Esophagus muscularis mucosa (tissue), 4 donors: Measurements from ENCODE around the gene LENG1. TPM values are rescaled to one million over a fixed set of nuclear protein-coding genes. Genes with fewer than 3 reads are reported as not detected.
A peak's percentile ranks its signal among the peaks of the same experiment; 100 is the strongest.

Experiments
- DNase-seq: peaks from one replicate; pipeline ENCODE4 v3.0.0-alpha.2; 2017; ENCODE audit errors: extremely low spot score
- H3K27ac ChIP-seq, 4 donors: fragments of 200-600 bp; sonication (generic); replicated peaks in 1 of 4; 1 replicate in 3 of 4; 2 replicates in 1 of 4; pipeline ENCODE4 v1.5.1; 2016 to 2019; ENCODE audit warnings: mild to moderate bottlenecking in 1 of 4
- H3K27me3 ChIP-seq, 4 donors: fragments of 200-600 bp; sonication (generic); one replicate each; pipeline versions ENCODE4 v1.5.1 to v1.6.0; 2016 to 2019
- H3K36me3 ChIP-seq, 4 donors: fragments of 200-600 bp; sonication (generic); one replicate each; pipeline ENCODE4 v1.5.1; 2016 to 2019
- H3K4me1 ChIP-seq, 4 donors: fragments of 200-600 bp; sonication (generic); one replicate each; pipeline ENCODE4 v1.5.1; 2016 to 2019
- H3K4me3 ChIP-seq, 4 donors: fragments of 200-600 bp; sonication (generic); 1 replicate in 2 of 4; 2 replicates in 2 of 4; pipeline ENCODE4 v1.5.1; 2016 to 2019; ENCODE audit warnings: mild to moderate bottlenecking in 4 of 4, moderate library complexity in 1 of 4
- H3K9me3 ChIP-seq, 4 donors: fragments of 200-600 bp; sonication (generic); 1 replicate in 3 of 4; 2 replicates in 1 of 4; pipeline ENCODE4 v1.5.1; 2016 to 2019
- EP300 ChIP-seq: sonication (generic); formaldehyde crosslinking; IDR thresholded peaks from one replicate; pipeline ENCODE4 v1.6.1; 2017; ENCODE audit warnings: antibody characterized with exemption
- POLR2A ChIP-seq: fragments of 450-650 bp; IDR thresholded peaks from one replicate; pipeline ENCODE4 v1.6.1; 2017; ENCODE audit warnings: antibody characterized with exemption, moderate library complexity, mild to moderate bottlenecking, low read depth
- POLR2AphosphoS5 ChIP-seq, 2 donors: sonication (generic); formaldehyde crosslinking; IDR thresholded peaks; one replicate each; pipeline ENCODE4 v1.6.1; 2017; ENCODE audit warnings: antibody characterized with exemption in 2 of 2
- WGBS: methylation state at CpG from one replicate; pipeline ENCODE4 v1.1.5; 2018; 5-methylcytosine and 5-hydroxymethylcytosine counted together
- intact Hi-C: fragments of 100-400 bp; cut with DNase I; formaldehyde crosslinking; loops from one replicate; pipeline ENCODE4 v1.15.1; 2023
- total RNA-seq, 4 donors: library from RNA; depleted of rRNA; stranded (reverse); fragments of >200 nt; gene quantifications; one replicate each; pipeline versions ENCODE4 v1.1.0 to v1.2.1, GENCODE V29; 2016
- TF ChIP-seq, protein P1 (sequence below), 3 experiments: fragments of 200-600 bp in 2 of 3; fragments of 450-650 bp in 1 of 3; sonication (generic) in 2 of 3; IDR thresholded peaks; one replicate each; pipeline ENCODE4 v1.5.1; 2017 to 2019; ENCODE audit warnings: antibody characterized with exemption in 3 of 3, mild to moderate bottlenecking in 2 of 3, moderate library complexity in 1 of 3

Gene LENG1
- total RNA-seq, 4 donors from 2014 or later: 10.0 to 12.7 (median 11.5) TPM

- no peaks in the 10 kb centered on the region for H3K27me3 ChIP-seq
- peaks cover 86 to 96% (median 94%) of the 10 kb centered on the region in 4 donors for H3K36me3 ChIP-seq
- intact Hi-C loops: no loop called here
- peaks cover 9 to 27% (median 23%) of the 10 kb centered on the region in 4 donors for H3K4me1 ChIP-seq
- H3K9me3 ChIP-seq: no peaks in the 10 kb centered on the region
- no peak overlapping the region for H3K4me3 ChIP-seq
- peak overlapping the region in 3 of 4 donors; percentile 15 to 45 (median 25) for H3K27ac ChIP-seq
- no peak for DNase-seq
- WGBS: 70% methylated on average over 8 of the region's 10 CpGs
- TF ChIP-seq, protein P1, sequence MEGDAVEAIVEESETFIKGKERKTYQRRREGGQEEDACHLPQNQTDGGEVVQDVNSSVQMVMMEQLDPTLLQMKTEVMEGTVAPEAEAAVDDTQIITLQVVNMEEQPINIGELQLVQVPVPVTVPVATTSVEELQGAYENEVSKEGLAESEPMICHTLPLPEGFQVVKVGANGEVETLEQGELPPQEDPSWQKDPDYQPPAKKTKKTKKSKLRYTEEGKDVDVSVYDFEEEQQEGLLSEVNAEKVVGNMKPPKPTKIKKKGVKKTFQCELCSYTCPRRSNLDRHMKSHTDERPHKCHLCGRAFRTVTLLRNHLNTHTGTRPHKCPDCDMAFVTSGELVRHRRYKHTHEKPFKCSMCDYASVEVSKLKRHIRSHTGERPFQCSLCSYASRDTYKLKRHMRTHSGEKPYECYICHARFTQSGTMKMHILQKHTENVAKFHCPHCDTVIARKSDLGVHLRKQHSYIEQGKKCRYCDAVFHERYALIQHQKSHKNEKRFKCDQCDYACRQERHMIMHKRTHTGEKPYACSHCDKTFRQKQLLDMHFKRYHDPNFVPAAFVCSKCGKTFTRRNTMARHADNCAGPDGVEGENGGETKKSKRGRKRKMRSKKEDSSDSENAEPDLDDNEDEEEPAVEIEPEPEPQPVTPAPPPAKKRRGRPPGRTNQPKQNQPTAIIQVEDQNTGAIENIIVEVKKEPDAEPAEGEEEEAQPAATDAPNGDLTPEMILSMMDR (IDR thresholded peaks at IDR 0.05): no peak
- TF ChIP-seq POLR2AphosphoS5 (IDR thresholded peaks at IDR 0.05) (no peak), POLR2A (no peak)
Observed at GRCh38 chr19:54153731-54154326, 5.7 kb downstream of the LENG1 start.

DNA sequence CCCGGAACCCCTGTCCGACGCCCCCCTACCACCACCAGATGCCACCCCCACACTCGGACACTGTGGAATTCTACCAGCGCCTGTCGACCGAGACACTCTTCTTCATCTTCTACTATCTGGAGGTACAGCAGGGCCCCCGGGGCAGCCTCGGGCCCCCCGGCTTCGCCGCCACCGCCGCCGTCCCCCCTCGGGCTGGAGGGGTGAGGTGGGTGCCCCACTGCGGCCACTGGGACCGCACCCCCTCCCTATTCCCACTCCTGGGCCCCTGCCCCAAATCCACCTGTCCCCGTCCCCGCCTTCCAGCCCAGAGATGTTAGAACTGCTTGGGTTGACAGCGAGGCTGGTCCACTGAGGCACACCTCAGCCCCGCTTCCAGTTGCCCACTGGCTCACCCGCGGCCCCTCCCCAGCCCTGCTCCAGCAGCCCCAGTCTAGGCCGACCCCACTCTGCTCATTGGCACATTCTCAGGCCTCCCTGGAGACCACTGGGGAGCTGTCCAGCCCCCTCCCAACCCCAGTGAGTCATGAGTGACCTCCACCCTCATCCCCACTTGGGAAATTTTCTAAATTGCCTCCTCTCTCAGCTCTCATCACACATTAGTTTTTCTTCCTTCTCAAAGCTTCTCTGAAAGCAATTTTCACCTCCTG, 6.5 kb downstream of the LENG1 start:
- H3K4me1 ChIP-seq: peaks cover 5 to 26% (median 20%) of the 10 kb centered on the region in 4 donors
- no peaks in the 10 kb centered on the region for H3K9me3 ChIP-seq
- H3K27ac ChIP-seq: peak overlapping the region; percentile 25 to 52 (median 44)
- 83% methylated on average over 25 of the region's 25 CpGs for WGBS
- intact Hi-C loops: no loop called here
- peaks cover 91 to 100% (median 100%) of the 10 kb centered on the region in 4 donors for H3K36me3 ChIP-seq
- no peak for DNase-seq
- no peak overlapping the region for H3K4me3 ChIP-seq
- TF ChIP-seq POLR2A (no peak), POLR2AphosphoS5 (IDR thresholded peaks at IDR 0.05) (no peak), EP300 (no peak)
- TF ChIP-seq, protein P1 (IDR thresholded peaks at IDR 0.05): no peak
- no peaks in the 10 kb centered on the region for H3K27me3 ChIP-seq

DNA sequence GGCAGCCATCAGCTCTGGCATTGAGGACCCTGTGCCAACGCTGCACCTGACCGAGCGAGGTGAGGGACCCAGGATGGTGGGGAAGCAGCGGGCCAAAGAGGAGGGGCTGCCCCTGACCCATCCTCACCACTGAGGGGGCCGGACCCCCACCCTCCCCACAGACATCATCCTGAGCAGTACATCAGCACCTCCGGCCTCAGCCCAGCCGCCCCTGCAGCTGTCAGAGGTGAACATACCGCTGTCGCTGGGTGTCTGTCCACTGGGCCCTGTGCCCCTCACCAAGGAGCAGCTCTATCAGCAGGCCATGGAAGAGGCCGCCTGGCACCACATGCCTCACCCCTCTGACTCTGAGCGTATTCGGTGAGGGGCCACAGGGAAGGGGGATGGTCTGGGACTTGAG, 7.3 kb downstream of the LENG1 start:
- peak in 1 of 2 donors; percentile 27 for TF ChIP-seq POLR2AphosphoS5 (IDR thresholded peaks at IDR 0.05)
- no peak for TF ChIP-seq POLR2A

DNA sequence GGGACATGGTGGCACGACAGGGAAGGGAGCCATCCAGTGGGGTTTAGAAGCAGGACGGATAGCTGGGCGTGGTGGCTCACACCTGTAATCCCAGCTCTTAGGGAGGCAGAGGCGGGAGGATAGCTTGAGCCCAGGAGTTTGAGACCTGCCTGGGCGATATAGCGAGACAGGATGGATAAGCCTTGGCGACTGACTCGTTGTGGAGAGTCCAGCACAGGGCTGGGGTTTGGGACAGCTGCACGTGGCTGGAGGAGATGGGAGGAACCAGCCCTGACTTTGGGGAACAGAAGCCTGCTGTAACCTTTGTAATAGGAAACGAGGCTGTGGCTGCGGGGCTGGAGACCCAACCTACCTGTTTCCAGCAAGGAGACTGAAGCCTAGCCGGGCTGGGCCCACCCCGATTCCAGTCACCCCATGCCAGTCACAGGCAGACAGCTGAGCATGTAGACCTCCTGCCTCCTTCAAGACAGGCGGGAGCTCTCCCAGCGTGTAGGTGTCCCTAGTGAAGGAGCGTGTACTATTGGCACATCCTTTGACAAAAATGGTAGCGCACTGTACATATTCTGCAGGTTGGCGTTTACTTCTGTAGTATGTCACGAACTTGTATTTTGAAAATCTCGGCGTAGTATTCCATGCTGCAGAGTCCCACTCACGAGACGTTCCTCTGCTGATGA, 8.0 kb downstream of the LENG1 start:
- peaks cover 93 to 100% (median 100%) of the 10 kb centered on the region in 4 donors for H3K36me3 ChIP-seq
- H3K9me3 ChIP-seq: no peaks in the 10 kb centered on the region
- no peak for DNase-seq
- H3K4me3 ChIP-seq: no peak overlapping the region
- 86% methylated on average over 21 of the region's 23 CpGs for WGBS
- H3K4me1 ChIP-seq: peaks cover 11 to 35% (median 29%) of the 10 kb centered on the region in 4 donors
- TF ChIP-seq, protein P1 (IDR thresholded peaks at IDR 0.05): no peak
- TF ChIP-seq POLR2AphosphoS5 (IDR thresholded peaks at IDR 0.05) (no peak), POLR2A (no peak), EP300 (no peak)
- no peak overlapping the region for H3K27ac ChIP-seq
- no peaks in the 10 kb centered on the region for H3K27me3 ChIP-seq
- intact Hi-C loops: no loop called here

More for the DNA sequence above, 7.3 kb downstream of the LENG1 start:
- no peak overlapping the region for H3K4me3 ChIP-seq
- H3K4me1 ChIP-seq: peaks cover 7 to 27% (median 22%) of the 10 kb centered on the region in 4 donors
- no peak overlapping the region for H3K27ac ChIP-seq
- DNase-seq: no peak
- intact Hi-C loops: no loop called here
- H3K36me3 ChIP-seq: peaks cover 93 to 100% (median 100%) of the 10 kb centered on the region in 4 donors
- no peaks in the 10 kb centered on the region for H3K27me3 ChIP-seq
- 92% methylated on average over 7 of the region's 12 CpGs for WGBS
- no peaks in the 10 kb centered on the region for H3K9me3 ChIP-seq
